Stimulated activated CD8-positive, alpha-beta memory T cell treated with anti-CD3 and anti-CD28 coated beads, Interleukin-7, amount 100 ng/mL, for 4 hours (primary cell): ENCODE results near the gene LHX4.
"Not testable (repeated sequence)": the region's sequence is repeated elsewhere in the genome, so short reads cannot be mapped to it uniquely, and the experiment has no call there.

ENCODE experiments used
- DNase-seq, 2 donors: peaks; one replicate each; pipeline ENCODE4 v3.0.0-alpha.2; 2020; ENCODE audit warnings: low read depth in 2 of 2

Gene LHX4

GRCh38 chr1:180197231-180197630 is 32.8 kb upstream of the LHX4 start:
- no peak for DNase-seq

- DNase-seq: no peak
Observed at GRCh38 chr1:180198196-180198595, 31.9 kb upstream of the LHX4 start.

GRCh38 chr1:180198611-180199010 is 31.5 kb upstream of the LHX4 start:
- no peak for DNase-seq

- DNase-seq: no peak
Observed at GRCh38 chr1:180199018-180199417, 31.0 kb upstream of the LHX4 start.

- DNase-seq: no peak
Observed at GRCh38 chr1:180201451-180202200, 28.4 kb upstream of the LHX4 start.

- not testable (repeated sequence) for DNase-seq
Observed at GRCh38 chr1:180202588-180202987, 27.5 kb upstream of the LHX4 start.

- DNase-seq: no peak
Observed at GRCh38 chr1:180204231-180204630, 25.8 kb upstream of the LHX4 start.

- DNase-seq: no peak
Observed at GRCh38 chr1:180206581-180206980, 23.5 kb upstream of the LHX4 start.

- DNase-seq: no peak
Observed at GRCh38 chr1:180208264-180208663, 21.8 kb upstream of the LHX4 start.

GRCh38 chr1:180210008-180210620 is 19.9 kb upstream of the LHX4 start:
- no peak for DNase-seq

GRCh38 chr1:180211156-180211859 is 18.8 kb upstream of the LHX4 start:
- DNase-seq: no peak

GRCh38 chr1:180211860-180212229 is 18.2 kb upstream of the LHX4 start:
- DNase-seq: no peak

GRCh38 chr1:180213401-180214170 is 16.5 kb upstream of the LHX4 start:
- no peak for DNase-seq

GRCh38 chr1:180215856-180216625 is 14.0 kb upstream of the LHX4 start:
- no peak for DNase-seq

- DNase-seq: no peak
Observed at GRCh38 chr1:180217006-180217405, 13.1 kb upstream of the LHX4 start.

- DNase-seq: no peak
Observed at GRCh38 chr1:180218806-180219765, 11.0 kb upstream of the LHX4 start.

- no peak for DNase-seq
Observed at GRCh38 chr1:180219776-180220175, 10.3 kb upstream of the LHX4 start.

- DNase-seq: no peak
Observed at GRCh38 chr1:180221462-180221861, 8.6 kb upstream of the LHX4 start.

GRCh38 chr1:180224902-180225301 is 5.2 kb upstream of the LHX4 start:
- no peak for DNase-seq

- no peak for DNase-seq
Observed at GRCh38 chr1:180225403-180225802, 4.7 kb upstream of the LHX4 start.
